SK-N-SH treated with all-trans-retinoic acid at 6 μM for 48 hours (cell line): ENCODE data around the gene MRPS35.
A peak's percentile ranks its signal among the peaks of the same experiment; 100 is the strongest.
"Not testable (repeated sequence)": the region's sequence is repeated elsewhere in the genome, so short reads cannot be mapped to it uniquely, and the experiment has no call there.

Source experiments
- ATAC-seq: fragments of 200-7000 bp; cut with Tn5 transposase; 3 replicates; pipeline ENCODE4 v1.9.1; 2020; ENCODE audit warnings: mild to moderate bottlenecking, moderate library complexity
- ARNTL ChIP-seq: fragments of 450-650 bp; formaldehyde crosslinking; IDR thresholded peaks from 2 replicates; pipeline ENCODE4 v1.5.0; 2020; ENCODE audit warnings: low read depth, mild to moderate bottlenecking, moderate library complexity, borderline replicate concordance
- CREB5 ChIP-seq: fragments of 250-450 bp; sonication (Bioruptor Pico); IDR thresholded peaks from 2 replicates; pipeline ENCODE4 v1.5.1; 2020; ENCODE audit warnings: low read depth, mild to moderate bottlenecking, moderate library complexity
- CSDC2 ChIP-seq: fragments of 250-450 bp; sonication (Bioruptor Pico); IDR thresholded peaks from 2 replicates; pipeline ENCODE4 v1.5.0; 2020; ENCODE audit warnings: mild to moderate bottlenecking, moderate library complexity
- ESRRG ChIP-seq: fragments of 250-450 bp; sonication (Bioruptor Pico); IDR thresholded peaks from 2 replicates; pipeline ENCODE4 v1.6.1; 2021; ENCODE audit warnings: mild to moderate bottlenecking
- GLIS3 ChIP-seq: fragments of 250-450 bp; sonication (Bioruptor Pico); IDR thresholded peaks from 2 replicates; pipeline ENCODE4 v1.5.0; 2020; ENCODE audit warnings: mild to moderate bottlenecking, moderate library complexity
- ISL1 ChIP-seq: fragments of 250-450 bp; sonication (Bioruptor Pico); IDR thresholded peaks from 2 replicates; pipeline ENCODE4 v2.1.2; 2022; ENCODE audit warnings: mild to moderate bottlenecking, moderate library complexity
- PPARA ChIP-seq: fragments of 250-450 bp; sonication (Bioruptor Pico); IDR thresholded peaks from 2 replicates; pipeline ENCODE4 v1.5.0; 2020; ENCODE audit warnings: mild to moderate bottlenecking, borderline replicate concordance
- RARB ChIP-seq: fragments of 250-450 bp; sonication (Bioruptor Pico); IDR thresholded peaks from 2 replicates; pipeline ENCODE4 v1.8.0; 2021; ENCODE audit warnings: mild to moderate bottlenecking, moderate library complexity
- SNAI2 ChIP-seq: fragments of 250-450 bp; sonication (Bioruptor Pico); IDR thresholded peaks from 2 replicates; pipeline ENCODE4 v1.5.0; 2020; ENCODE audit warnings: mild to moderate bottlenecking, moderate library complexity
- TCF4 ChIP-seq: fragments of 250-450 bp; sonication (Bioruptor Pico); IDR thresholded peaks from 2 replicates; pipeline ENCODE4 v1.8.0; 2021; ENCODE audit warnings: mild to moderate bottlenecking, moderate library complexity, borderline replicate concordance
- TOX ChIP-seq: fragments of 250-450 bp; sonication (Bioruptor Pico); IDR thresholded peaks from 2 replicates; pipeline ENCODE4 v1.8.0; 2021; ENCODE audit warnings: mild to moderate bottlenecking, moderate library complexity, borderline replicate concordance
- ZC3H10 ChIP-seq: fragments of 250-450 bp; sonication (Bioruptor Pico); IDR thresholded peaks from 2 replicates; pipeline ENCODE4 v1.5.1; 2021; ENCODE audit warnings: mild to moderate bottlenecking, moderate library complexity
- ZFP3 ChIP-seq: fragments of 250-450 bp; sonication (Bioruptor Pico); IDR thresholded peaks from 2 replicates; pipeline ENCODE4 v1.5.0; 2020; ENCODE audit warnings: mild to moderate bottlenecking, moderate library complexity
- ZNF565 ChIP-seq: fragments of 450-650 bp; formaldehyde crosslinking; conservative IDR thresholded peaks from 2 replicates; pipeline ENCODE4 v1.5.0; 2020; ENCODE audit warnings: low read depth, mild to moderate bottlenecking, moderate library complexity
- ZNF70 ChIP-seq: fragments of 450-650 bp; formaldehyde crosslinking; IDR thresholded peaks from 2 replicates; pipeline ENCODE4 v1.5.0; 2020; ENCODE audit warnings: mild to moderate bottlenecking, moderate library complexity
- ZNF8 ChIP-seq: fragments of 450-650 bp; formaldehyde crosslinking; IDR thresholded peaks from 2 replicates; pipeline ENCODE4 v1.5.0; 2020; ENCODE audit warnings: mild to moderate bottlenecking, moderate library complexity
- TF ChIP-seq, protein P1 (sequence below): fragments of 250-450 bp; sonication (Bioruptor Pico); IDR thresholded peaks from 2 replicates; pipeline ENCODE4 v1.8.0; 2021; ENCODE audit warnings: low read depth, mild to moderate bottlenecking, moderate library complexity, borderline replicate concordance
- TF ChIP-seq, protein P2 (sequence below): fragments of 250-450 bp; sonication (Bioruptor Pico); IDR thresholded peaks from 2 replicates; pipeline ENCODE4 v1.5.0; 2020; ENCODE audit warnings: mild to moderate bottlenecking, moderate library complexity

MRPS35 gene

GRCh38 chr12:27711967-27712366 is 1.3 kb downstream of the MRPS35 start (continued):
- TF ChIP-seq CREB5 (CRISPR knock-in tag), result no peak
- TF ChIP-seq SNAI2 (CRISPR knock-in tag), result no peak
- TF ChIP-seq ZNF70 (CRISPR knock-in tag), result no peak

- no peak for ATAC-seq
- TF ChIP-seq ZNF565 (CRISPR knock-in tag), result no peak
- TF ChIP-seq ZNF8 (CRISPR knock-in tag), result no peak
- TF ChIP-seq ZFP3, result no peak
- no peak for TF ChIP-seq TOX (CRISPR knock-in tag)
- no peak for TF ChIP-seq PPARA (CRISPR knock-in tag)
- TF ChIP-seq GLIS3 (CRISPR knock-in tag), result no peak
- TF ChIP-seq ZNF70 (CRISPR knock-in tag), result no peak
- no peak for TF ChIP-seq ESRRG (CRISPR knock-in tag)
- TF ChIP-seq ZC3H10 (CRISPR knock-in tag), result no peak
- no peak for TF ChIP-seq RARB (CRISPR knock-in tag)
- no peak for TF ChIP-seq ARNTL (CRISPR knock-in tag)
Observed at GRCh38 chr12:27723212-27723611, 12.6 kb downstream of the MRPS35 start.

DNA sequence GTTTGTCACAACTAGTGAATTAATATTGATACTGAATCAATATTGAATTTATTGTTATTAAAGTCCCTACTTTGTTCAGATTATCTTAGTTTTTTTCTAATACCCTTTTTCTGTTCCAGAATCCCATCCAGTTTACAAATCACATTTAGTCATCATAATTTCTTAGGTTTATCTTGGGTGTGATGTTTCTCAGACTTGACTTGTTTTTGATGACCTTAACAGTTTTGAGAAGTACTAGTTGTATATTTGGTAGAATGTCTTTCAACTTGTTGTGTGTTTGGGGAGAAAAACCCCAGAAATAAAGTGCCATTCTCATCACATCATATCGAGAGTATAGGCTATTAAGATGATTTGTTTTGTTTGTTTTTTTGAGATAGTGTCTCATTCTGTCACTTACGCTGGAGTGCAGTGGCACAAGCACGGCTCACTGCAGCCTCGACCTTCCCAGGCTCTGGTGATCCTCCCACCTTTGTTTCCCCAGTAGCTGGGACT is 19.5 kb downstream of the MRPS35 start:
- no peak for ATAC-seq
- no peak for TF ChIP-seq CSDC2 (CRISPR knock-in tag)

DNA sequence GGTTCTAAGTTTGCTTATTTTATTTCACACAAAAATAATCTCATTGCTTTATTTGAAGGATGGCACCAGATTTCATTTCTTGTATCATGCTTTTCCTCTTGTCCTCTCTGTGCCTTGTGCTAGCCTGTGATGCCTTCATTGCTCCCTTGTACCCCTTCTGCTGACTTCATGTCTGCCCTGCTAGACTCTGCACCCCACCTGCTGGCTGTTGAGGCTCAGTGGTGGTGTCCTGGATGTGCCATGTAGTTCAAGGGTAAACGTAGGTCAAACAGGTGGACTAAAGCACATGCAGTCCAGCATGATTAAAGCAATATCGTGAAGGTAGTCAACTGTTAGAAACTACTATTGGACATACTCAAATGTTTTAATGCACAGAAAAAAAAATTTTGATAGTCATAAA is 21.6 kb downstream of the MRPS35 start:
- ATAC-seq, result peak; percentile 71; the same call in 2 of the 3 replicates
- TF ChIP-seq ISL1 (CRISPR knock-in tag) (no peak), ZNF8 (CRISPR knock-in tag) (no peak)
- TF ChIP-seq, protein P1, sequence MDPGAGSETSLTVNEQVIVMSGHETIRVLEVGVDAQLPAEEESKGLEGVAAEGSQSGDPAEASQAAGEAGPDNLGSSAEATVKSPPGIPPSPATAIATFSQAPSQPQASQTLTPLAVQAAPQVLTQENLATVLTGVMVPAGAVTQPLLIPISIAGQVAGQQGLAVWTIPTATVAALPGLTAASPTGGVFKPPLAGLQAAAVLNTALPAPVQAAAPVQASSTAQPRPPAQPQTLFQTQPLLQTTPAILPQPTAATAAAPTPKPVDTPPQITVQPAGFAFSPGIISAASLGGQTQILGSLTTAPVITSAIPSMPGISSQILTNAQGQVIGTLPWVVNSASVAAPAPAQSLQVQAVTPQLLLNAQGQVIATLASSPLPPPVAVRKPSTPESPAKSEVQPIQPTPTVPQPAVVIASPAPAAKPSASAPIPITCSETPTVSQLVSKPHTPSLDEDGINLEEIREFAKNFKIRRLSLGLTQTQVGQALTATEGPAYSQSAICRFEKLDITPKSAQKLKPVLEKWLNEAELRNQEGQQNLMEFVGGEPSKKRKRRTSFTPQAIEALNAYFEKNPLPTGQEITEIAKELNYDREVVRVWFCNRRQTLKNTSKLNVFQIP, result no peak

DNA sequence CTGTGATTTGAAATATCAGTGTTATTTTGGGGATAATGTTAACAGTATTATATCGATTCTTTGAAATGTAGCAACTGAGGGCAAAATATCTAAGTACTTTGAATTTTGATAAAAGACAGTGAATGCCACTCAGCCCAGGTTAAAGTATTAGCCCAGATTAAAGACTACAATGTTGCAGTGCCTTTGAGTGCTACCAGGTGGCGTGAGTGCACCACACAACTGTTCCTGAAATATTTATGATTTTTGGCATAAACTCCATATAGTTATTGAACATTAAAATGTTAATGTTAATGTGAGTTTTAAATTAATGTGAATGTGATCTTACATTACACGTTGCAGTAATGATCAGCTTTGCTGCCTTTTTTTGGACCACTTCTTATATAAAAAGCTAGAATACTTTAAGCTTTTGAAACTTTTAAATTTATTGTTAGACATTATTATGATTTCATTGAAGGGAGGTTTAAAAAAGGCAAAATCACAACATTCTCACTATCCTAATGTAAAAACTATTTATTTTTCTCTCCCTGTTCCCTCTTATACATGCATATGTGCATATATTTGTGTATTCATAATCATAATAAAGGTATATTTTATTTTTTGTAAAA is 22.5 kb downstream of the MRPS35 start:
- peak; percentile 72 for ATAC-seq
- TF ChIP-seq TCF4 (CRISPR knock-in tag) (no peak), TOX (CRISPR knock-in tag) (no peak), ARNTL (CRISPR knock-in tag) (no peak), PPARA (CRISPR knock-in tag) (no peak), ESRRG (CRISPR knock-in tag) (no peak), ZC3H10 (CRISPR knock-in tag) (no peak)

GRCh38 chr12:27733791-27734190 is 23.2 kb downstream of the MRPS35 start:
- no peak for ATAC-seq
- TF ChIP-seq ZC3H10 (CRISPR knock-in tag), result no peak
- TF ChIP-seq, protein P2, sequence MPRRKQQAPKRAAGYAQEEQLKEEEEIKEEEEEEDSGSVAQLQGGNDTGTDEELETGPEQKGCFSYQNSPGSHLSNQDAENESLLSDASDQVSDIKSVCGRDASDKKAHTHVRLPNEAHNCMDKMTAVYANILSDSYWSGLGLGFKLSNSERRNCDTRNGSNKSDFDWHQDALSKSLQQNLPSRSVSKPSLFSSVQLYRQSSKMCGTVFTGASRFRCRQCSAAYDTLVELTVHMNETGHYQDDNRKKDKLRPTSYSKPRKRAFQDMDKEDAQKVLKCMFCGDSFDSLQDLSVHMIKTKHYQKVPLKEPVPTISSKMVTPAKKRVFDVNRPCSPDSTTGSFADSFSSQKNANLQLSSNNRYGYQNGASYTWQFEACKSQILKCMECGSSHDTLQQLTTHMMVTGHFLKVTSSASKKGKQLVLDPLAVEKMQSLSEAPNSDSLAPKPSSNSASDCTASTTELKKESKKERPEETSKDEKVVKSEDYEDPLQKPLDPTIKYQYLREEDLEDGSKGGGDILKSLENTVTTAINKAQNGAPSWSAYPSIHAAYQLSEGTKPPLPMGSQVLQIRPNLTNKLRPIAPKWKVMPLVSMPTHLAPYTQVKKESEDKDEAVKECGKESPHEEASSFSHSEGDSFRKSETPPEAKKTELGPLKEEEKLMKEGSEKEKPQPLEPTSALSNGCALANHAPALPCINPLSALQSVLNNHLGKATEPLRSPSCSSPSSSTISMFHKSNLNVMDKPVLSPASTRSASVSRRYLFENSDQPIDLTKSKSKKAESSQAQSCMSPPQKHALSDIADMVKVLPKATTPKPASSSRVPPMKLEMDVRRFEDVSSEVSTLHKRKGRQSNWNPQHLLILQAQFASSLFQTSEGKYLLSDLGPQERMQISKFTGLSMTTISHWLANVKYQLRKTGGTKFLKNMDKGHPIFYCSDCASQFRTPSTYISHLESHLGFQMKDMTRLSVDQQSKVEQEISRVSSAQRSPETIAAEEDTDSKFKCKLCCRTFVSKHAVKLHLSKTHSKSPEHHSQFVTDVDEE (CRISPR knock-in tag), result no peak

DNA sequence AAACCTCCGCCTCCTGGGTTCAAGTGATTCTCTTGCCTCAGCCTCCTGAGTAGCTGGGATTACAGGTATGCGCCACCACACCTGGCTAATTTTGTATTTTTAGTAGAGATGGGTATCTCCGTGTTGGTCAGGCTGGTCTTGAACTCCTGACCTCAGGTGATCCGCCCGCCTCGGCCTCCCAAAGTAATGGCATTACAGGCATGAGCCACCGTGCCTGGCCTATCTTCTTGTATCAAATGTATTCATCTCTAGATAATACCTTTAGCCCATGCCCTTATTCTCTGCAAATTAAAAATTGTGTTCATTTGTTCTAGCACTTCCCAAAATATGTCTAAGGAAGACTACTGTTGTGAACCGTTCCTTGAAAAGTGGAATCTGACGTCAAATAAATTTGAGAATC is 23.7 kb downstream of the MRPS35 start:
- not testable (repeated sequence) for ATAC-seq
